Activated naive CD4-positive, alpha-beta T cell treated with anti-CD3 and anti-CD28 coated beads, Interleukin-2, amount 50 U/mL, for 16 hours (primary cell): ENCODE data around the gene TNS2.

ENCODE experiments used
- DNase-seq: peaks from one replicate; pipeline ENCODE4 v3.0.0-alpha.2; 2020

The TNS2 gene

DNA sequence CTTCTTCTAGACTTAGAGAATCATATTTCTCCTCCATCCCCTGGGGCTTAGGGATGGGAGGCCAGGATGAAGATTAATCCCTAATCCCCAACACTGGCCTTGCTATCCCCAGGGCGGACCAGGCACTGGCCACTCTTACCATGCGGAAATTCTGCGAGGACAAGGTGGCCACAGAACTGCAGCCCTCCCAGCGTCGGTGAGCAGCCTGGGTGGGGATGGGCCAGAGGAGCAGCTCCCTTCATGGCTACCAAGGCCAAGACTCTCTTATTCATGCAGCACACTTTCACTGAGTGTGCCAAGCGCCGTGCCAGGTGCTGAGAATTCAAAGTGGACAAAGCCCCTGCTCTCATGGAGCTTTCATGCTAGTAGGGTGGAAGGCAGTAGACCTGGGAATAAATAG, 7.0 kb downstream of the TNS2 start:
- DNase-seq, result no peak

DNA sequence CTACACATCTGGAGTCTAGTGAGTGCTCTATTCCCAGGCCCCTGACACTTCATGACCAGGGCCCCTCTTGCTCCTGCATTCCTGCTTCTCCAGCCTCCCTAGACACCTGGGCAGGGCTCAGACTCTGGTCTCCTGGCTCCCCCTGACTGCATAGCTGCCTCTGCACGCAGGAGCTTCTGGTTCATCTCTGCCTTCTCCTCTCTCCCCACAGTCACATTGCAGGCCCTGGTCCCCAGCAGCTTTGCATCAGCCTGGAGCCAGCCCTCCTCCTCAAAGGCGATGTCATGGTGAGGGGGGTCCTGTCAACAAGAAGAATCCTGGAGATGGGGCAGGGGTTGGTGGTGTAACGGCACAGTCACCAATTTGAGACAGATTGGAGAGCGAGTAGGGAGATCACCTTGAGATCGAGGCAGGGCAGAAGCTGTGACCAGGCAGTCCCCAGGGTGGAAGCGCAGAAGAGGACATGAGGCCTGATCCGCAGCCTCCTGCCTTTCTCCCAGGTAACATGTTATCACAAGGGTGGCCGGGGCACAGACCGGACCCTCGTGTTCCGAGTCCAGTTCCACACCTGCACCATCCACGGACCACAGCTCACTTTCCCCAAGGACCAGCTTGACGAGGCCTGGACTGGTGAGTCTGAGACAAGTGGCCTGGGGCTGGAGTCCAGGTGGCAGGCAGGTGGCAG, 8.1 kb downstream of the TNS2 start:
- no peak for DNase-seq

DNA sequence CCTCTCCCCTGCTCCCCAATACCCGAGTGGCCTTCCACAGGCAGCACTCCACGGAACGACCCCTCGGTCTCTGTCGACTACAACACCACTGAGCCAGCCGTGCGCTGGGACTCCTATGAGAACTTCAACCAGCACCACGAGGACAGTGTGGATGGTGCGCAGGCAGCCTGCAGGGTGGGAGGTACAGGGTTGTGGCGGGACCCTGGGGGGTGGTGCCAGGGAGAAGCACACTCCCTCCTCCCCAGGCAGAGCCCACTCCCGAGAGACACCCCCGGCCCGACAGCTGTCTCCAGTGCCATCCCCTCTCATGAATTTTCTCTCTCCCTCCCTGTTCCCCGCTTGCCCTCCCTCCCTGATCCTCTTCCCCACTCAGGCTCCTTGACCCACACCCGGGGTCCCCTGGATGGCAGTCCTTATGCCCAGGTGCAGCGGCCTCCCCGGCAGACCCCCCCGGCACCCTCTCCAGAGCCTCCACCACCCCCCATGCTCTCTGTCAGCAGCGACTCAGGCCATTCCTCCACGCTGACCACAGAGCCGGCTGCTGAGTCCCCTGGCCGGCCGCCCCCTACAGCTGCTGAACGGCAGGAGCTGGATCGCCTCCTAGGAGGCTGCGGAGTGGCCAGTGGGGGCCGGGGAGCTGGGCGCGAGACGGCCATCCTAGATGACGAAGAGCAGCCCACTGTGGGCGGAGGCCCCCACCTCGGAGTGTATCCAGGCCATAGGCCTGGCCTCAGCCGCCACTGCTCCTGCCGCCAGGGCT, 9.0 kb downstream of the TNS2 start:
- no peak for DNase-seq

DNA sequence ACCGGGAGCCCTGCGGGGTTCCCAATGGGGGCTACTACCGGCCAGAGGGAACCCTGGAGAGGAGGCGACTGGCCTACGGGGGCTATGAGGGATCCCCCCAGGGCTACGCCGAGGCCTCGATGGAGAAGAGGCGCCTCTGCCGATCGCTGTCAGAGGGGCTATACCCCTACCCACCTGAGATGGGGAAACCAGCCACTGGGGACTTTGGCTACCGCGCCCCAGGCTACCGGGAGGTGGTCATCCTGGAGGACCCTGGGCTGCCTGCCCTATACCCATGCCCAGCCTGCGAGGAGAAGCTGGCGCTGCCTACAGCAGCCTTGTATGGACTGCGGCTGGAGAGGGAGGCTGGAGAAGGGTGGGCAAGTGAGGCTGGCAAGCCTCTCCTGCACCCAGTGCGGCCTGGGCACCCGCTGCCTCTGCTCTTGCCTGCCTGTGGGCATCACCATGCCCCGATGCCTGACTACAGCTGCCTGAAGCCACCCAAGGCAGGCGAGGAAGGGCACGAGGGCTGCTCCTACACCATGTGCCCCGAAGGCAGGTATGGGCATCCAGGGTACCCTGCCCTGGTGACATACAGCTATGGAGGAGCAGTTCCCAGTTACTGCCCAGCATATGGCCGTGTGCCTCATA, 9.7 kb downstream of the TNS2 start:
- no peak for DNase-seq

DNA sequence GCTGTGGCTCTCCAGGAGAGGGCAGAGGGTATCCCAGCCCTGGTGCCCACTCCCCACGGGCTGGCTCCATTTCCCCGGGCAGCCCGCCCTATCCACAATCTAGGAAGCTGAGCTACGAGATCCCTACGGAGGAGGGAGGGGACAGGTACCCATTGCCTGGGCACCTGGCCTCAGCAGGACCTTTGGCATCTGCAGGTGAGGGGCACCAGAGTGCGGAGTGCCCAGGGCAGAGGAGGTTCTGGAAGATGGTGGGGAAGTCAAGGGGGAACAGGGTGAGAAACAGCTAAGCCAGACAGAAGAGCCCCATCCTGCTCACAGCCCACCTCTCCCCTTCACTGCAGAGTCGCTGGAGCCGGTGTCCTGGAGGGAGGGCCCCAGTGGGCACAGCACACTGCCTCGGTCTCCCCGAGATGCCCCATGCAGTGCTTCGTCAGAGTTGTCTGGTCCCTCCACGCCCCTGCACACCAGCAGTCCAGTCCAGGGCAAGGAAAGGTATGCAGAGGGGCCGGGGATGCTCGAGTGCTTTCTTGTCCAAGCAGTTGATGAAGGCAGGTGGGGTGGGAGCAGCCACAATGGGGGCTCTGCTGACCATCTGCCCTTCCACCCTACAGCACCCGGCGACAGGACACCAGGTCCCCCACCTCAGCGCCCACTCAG, 10.3 kb downstream of the TNS2 start:
- DNase-seq, result no peak

DNA sequence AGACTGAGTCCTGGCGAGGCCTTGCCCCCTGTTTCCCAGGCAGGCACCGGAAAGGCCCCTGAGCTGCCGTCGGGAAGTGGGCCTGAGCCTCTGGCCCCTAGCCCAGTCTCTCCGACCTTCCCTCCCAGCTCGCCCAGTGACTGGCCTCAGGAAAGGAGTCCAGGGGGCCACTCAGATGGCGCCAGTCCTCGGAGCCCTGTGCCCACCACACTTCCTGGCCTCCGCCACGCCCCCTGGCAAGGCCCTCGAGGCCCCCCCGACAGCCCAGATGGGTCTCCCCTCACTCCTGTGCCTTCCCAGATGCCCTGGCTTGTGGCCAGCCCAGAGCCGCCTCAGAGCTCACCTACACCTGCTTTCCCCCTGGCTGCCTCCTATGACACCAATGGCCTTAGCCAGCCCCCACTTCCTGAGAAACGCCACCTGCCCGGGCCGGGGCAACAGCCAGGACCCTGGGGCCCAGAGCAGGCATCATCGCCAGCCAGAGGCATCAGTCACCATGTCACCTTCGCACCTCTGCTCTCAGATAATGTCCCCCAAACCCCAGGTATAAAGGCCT, 10.9 kb downstream of the TNS2 start:
- no peak for DNase-seq

DNA sequence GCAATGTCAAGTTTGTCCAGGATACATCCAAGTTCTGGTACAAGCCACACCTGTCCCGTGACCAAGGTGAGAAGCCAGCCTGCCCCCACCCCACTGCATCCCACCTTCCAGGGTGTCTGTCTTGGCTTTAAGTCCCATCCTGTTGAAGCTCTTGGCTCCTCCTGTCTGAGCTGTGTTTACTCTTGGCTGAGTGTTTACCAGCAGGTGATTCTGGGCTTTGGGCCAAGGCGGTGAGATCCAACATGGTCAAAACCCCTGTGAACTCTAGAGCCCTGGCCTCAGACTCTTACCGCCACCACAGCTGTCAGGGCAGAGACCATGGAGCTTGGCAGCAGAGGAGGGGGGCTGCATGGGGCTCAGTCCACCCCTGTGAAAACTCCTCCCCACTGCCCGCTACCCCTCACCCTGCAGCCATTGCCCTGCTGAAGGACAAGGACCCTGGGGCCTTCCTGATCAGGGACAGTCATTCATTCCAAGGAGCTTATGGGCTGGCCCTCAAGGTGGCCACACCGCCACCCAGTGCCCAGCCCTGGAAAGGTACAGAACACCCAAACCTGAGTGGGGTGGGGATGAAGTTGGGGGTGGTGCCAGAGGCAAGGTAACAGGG, 11.6 kb downstream of the TNS2 start:
- DNase-seq, result no peak

DNA sequence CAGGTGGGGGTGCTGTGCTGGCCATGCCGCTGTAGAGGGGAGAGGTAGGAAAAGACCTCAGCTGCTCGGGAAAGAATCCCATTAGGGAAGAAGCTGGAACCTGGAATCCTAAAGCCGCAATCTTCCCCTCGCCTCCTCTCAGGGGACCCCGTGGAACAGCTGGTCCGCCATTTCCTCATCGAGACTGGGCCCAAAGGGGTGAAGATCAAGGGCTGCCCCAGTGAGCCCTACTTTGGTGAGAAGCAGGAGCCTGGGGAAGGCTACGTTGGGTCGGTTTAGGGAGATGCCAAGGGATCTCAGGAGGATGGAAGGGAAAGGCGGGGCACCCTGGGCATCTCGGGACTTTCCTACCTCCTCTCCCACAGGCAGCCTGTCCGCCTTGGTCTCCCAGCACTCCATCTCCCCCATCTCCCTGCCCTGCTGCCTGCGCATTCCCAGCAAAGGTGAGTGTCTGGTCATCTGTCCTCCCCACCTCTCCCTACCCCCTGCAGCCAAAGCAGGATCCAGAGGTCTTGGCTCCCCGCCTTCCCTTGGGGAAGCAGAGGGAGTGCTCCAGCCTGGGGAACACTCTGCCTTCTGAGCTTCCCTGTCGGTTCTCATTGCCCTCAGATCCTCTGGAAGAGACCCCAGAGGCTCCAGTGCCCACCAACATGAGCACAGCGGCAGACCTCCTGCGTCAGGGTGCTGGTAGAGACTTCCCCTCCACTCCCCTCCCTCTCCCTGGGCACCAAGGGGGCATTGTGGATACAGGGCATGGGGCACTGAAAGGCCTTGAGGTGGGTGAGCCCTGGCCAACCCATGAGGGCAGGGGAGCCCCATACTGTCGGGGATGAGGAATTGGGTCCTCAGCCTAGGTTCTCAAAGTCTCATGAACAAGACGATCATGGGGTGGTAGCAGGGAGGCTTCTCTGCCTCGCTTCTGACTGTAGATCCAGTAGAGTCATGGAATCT, 12.4 kb downstream of the TNS2 start:
- DNase-seq, result no peak

DNA sequence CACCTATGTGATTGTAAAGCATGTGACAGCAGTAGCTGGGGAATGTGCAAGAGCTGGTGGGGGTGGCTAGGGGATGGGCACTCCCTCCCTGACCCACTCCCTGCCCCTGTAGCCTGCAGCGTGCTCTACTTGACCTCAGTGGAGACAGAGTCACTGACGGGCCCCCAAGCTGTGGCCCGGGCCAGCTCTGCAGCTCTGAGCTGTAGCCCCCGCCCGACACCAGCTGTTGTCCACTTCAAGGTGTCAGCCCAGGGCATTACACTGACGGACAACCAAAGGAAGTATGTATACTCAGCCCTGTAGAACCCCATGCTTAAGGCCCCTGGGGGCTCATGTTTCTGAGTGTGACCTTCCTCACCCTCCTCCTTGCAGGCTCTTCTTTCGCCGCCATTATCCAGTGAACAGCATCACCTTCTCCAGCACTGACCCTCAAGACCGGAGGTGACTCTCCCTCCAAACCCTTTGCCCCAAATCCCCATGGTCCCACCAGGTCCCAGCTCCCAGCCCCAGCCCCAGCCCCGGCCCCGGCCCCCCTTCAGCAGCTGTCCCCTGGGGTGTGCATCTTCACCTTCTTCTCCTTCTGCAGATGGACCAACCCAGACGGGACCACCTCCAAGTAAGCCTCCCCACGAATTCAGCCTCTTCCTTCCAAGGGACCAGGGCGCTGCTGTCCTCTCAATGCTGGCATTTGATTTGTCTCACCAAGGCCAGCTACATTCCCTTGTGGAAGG, 13.3 kb downstream of the TNS2 start:
- DNase-seq, result no peak

DNA sequence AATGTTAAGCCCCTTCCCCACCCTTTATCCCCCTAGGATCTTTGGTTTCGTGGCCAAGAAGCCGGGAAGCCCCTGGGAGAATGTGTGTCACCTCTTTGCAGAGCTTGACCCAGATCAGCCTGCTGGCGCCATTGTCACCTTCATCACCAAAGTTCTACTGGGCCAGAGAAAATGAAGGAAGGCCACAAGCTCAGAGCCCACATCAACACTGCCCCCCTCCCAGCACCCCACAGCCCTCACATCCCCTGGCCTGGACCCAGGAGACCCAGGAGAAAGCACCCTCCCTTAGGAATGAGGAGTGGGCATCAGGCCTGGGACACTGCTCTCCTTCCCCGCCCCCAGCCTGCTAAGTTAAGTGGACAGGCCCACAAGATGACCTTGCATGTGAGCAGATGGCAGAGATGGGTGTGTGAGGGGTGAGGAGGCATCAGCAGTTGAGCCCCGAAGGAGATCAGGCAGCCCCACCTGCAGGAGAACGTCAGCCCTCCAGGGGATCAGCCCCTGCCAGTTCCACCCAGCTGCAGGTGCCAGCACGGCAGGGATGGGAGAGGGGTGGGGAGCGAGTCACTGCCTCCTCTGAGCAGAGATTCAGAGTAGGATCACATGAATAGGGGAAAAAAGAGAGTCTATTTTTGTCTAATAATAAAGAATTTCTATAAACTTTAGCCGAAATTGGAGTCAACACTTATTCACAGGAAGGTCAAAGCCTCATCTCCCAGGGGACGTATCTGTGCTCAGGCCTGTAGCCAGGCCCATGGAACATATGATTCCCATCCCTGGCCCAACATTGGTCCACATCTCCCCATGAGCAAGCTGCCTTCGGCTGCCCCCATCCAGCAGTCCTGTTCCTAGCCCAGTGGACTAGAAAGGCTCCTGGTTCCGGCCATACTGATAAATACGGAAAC, 14.1 kb downstream of the TNS2 start:
- DNase-seq, result no peak

DNA sequence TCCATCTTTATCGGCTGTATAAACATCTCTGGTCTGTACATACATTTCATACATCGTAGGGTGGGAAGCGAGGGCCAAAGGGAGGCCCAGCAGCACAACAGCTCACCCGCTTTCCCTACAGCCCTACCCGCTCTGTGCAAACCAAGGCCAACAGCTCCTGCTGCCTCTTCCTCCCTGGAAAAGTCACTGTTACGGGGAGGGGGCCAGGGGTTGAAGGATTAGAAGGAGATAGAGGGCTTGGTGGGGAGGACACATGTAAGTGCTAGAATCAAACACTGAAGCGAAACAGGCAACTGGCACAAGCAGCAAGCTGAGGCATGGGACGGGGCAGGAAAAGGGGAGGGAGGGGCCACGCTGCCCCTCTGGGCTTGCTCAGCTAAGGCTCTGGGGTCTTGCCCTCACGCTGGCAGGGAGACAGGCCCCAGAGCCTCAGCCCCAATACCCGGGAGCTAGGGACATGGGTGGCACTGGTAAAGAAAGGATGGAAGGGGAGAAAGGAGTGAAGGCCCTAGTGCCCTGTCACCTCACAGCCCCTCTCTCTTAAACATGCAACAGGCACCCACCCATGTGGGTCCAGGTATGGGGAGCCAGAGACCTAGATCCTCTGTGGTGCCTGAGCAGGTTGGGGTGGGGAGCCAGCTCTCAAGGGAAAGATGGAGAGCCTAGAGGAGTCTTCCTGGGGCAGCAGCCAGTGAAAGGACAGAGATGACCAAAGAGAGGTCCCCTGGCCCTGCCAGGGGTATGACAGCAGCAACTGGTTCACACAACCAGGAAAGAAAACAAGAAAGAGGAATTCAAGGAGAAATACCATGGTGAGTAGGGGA, 15.0 kb downstream of the TNS2 start:
- DNase-seq, result no peak

DNA sequence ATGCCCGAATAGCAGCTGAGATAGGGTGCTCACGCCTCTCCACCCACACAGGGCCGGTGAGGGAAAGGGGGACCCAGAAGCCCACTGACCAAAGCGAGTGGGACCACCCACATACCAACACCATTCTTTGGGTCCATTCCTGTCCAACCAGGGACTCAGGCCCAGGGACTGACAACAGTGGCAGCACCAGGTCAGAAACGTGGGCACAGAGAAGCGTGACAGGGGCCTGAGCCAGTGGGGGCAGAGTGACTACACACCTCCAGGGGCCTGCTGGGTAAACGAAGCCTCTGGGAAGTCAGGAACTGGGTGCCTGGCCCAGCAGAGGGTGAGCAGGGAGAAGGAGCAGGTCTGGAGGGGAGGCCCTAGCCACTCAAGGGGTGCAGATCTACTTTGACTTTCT, 15.6 kb downstream of the TNS2 start:
- DNase-seq, result no peak

DNA sequence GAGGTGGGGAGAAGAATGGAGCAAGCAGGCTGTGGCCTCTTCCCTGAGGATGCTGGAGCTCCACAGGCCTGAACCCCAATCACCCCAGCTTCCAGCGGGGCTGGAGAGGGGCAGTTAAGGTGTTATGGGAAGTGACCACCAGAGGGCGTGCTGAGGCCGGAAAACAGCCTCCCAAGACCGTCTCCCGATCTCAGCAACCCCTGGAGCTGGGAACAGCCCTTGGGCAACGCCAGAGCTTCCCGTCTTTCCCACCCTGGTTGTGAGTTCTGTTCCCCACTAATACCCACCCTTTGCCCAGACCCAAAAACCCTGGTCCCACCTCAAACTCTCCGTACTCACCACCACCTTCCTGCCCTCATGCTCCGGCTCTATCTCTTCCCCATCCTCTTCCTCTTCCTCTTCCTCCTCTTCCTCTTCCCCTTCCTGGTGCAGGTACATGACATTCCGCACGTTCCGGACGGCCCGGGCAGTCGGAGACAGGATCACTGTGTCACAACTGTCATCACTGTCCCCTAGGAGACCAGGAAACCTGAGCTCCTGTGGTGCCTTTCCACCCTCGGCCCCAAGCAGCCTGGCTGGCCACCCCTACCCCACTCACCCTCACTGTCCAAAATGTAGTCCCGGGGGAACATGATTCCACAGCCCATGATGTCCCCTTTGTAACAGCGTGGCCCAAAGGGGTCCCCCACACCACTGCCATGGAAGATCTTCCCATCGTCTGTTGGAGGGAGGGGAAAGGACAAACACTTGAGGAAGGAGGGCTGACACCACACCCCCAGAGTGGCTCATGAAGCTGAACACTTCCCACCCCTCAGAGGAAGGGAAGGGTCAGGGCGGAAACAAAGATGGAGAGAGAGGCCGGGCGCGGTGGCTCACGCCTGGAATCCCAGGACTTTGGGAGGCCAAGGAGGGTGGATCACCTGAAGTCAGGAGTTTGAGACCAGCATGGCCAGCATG, 16.4 kb downstream of the TNS2 start:
- DNase-seq, result peak; percentile 62

DNA sequence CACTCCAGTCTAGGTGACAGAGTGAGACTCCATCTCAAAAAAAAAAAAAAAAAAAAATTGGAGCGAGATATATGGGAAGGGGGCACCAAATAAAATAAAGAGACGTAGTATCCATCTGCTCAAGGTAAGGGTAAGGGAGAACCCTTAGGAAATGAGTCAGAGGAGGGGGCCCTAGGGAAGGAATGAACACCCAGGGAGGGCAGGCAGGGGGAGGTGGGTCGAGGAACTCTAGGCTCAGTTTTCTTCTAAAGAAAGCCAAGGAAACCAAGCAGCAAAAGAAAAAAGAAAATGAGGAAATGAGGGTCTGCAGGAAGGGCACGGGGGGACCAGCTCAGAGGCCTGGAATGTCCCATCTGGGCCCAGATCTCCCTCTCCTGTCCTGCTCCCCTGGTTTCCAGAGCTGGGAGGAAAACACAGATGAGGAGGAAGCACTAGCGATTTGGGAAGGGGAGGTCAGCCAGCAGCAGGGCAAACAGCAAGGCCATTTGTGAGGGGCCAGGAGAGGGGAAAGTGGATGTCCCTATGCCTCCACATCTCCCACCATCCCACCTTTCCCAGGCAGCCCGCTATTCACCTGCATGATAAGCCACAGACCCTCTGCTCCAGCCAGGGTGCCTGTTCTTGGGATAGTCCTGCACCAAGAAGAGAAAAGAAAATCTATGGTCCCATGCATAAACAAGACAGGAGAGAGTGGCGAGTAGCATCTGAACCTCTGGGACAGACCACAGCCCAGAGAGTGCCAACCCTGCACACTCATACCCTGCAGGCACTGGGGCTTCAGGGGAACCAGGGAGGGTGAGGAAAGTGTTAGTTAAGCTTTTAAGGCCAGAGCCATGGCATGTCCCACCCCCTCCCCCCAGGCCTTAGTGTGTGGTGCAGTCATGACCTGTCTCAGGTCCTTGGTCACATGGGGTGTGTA, 17.5 kb downstream of the TNS2 start:
- DNase-seq, result no peak

DNA sequence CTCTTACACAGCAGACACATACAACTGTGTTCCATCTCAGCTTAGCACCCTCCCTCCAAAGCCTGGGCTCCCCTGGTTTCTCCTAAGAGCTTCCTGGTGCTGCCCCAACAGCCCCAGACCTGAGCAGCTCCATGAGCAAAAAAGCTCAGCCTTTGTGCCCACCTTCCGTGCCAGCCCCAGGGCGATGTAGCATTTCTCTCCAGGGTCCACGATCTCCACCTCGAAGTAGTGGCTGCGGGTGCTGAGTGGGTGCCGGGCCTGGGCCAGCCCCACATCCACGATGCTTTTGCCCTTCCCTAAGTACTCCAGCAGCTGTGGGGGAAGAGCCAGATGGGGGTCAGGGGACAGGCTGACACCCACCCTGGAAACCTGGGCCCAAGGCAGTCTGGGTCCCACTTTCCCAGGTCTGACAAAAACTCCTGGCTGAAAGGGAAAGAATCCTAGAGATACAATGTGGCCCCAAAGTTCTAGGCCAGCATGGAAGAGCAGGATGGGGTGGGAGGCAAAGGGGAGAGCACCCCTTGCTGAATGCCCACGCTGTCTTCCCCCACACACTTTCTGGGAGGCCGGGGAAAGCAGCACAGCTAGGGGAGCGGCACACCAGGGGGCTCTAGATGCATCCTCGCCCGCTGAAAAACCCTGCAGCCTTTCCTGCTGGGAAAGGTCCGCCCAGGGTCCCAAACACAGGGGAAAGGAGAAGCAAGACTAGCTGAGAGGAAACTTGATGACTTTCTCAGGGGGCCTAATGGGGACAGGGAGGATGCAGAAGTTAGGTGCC, 18.3 kb downstream of the TNS2 start:
- no peak for DNase-seq
